ENCODE data around the gene TMPRSS13. TPM values are rescaled to one million over a fixed set of nuclear protein-coding genes. Genes with fewer than 3 reads are reported as not detected.

Gene TMPRSS13
- total and polyA plus RNA-seq, 9 of the 15 experiments (the other 6 are each of a cell fraction or from before 2014, with no cell fraction given), result 0.11 to 0.29 (median 0.15) TPM

DNA sequence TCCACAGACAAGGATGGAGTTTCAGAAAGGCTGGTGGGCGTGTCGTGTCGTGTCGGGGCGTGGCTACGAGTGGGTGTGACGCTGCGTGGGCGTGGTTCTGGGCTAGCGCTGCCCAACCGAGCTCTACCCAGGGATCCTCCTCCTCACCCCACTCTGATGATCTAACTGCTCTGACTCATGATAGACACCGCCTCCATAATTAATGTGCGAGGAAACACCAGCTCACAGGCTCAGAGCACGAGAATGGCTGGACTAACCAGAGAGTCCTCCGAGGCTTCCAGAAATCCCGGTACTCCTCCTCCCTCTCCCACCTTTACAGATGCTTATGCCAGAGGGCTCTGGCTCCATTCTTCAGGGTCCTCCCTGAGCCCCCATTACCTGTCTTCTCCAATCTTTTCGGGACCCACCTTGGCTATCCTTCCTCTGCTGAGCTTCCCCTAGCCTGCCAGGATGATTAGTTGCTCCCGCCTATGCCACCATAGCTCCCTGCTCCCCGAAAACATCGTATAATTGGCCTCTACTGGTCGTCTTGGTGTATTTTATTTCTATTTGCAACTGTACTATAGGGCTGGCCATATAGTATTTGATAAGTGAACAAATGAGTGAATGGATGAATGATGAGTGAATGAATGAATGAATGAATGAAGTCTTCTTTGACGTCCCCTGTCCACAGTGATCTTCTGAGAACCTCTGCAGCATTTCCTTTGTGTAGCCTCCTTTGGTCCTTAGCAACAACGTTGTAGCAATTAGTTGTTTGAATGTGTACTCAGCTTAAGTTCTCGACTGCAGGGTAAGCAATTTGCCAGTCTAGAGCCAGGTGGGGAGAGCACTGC lies 21.7 kb downstream of the TMPRSS13 start:
- in situ Hi-C loops (cut with MboI), result no loop called here
- peak; percentile 95 to 98 (median 97) for DNase-seq (ENCODE audit: extremely low read depth in 1 of 4, low spot score in 3 of 4)
- H3K27me3 ChIP-seq (ENCODE audit: control insufficient read depth in 2 of 2, insufficient read depth in 2 of 2, low read length in 2 of 2), result peaks cover 0 to under 1% of the 10 kb centered on the region in 2 experiments; a peak in 2 of 5 replicates
- peak overlapping the region; percentile 44 for H3K4me3 ChIP-seq
- ATAC-seq, result peak; percentile 94
- peaks cover 35 to 36% of the 10 kb centered on the region in 2 experiments; a peak in 4 of 5 replicates for H3K4me1 ChIP-seq (replicated peaks in 1 of 2; ENCODE audit: control insufficient read depth in 2 of 2, insufficient read depth in 2 of 2, low read length in 2 of 2)
- peak overlapping the region; percentile 78 for H2AFZ ChIP-seq (ENCODE audit: low read depth, low read length)
- 3% methylated on average over 24 of the region's 24 CpGs for WGBS (ENCODE audit: insufficient coverage, low coverage, missing lambda C conversion rate)
- H3K79me2 ChIP-seq (ENCODE audit: control insufficient read depth, insufficient read depth, low read length), result peaks cover 8% of the 10 kb centered on the region; the same call in 2 of the 3 replicates
- BruUV-seq (replicated peaks), result TSS peak; percentile 90
- H3K4me2 ChIP-seq (ENCODE audit: insufficient read depth, low read length), result peak overlapping the region; percentile 91
- H4K20me1 ChIP-seq (replicated peaks; ENCODE audit: control insufficient read depth, insufficient read depth, low read length), result no peaks in the 10 kb centered on the region; the same call in 1 of the 2 replicates
- peak overlapping the region; percentile 84 for H3K27ac ChIP-seq (ENCODE audit: extremely low read depth, low read depth, low read length)
- H3K9me3 ChIP-seq (replicated peaks; ENCODE audit: control insufficient read depth, insufficient read depth, low read depth, low read length), result no peaks in the 10 kb centered on the region
- H3K9me1 ChIP-seq (ENCODE audit: control insufficient read depth, insufficient read depth, low read length), result no peaks in the 10 kb centered on the region
- H3K36me3 ChIP-seq (ENCODE audit: control insufficient read depth, insufficient read depth, low read length), result no peaks in the 10 kb centered on the region
- ChIA-PET POLR2A (interaction anchor here (0.6 to 1.6 kb wide), 12 partner anchors 10 to 1152 kb away, joined by 3 to 10 read pairs (median 4); no protein-coding TSS in a partner anchor), CTCF (ENCODE audit: low intra/inter-chr PET ratio) (interaction anchor here (0.7 to 0.8 kb wide), 2 partner anchors 43 to 62 kb away, joined by 3 read pairs; no protein-coding TSS in a partner anchor)
- FAIRE-seq, result peak; percentile 99
- peak overlapping the region; percentile 81 to 87; a peak in 3 of 4 replicates for H3K9ac ChIP-seq (ENCODE audit: insufficient read depth in 1 of 2, low read depth in 2 of 2, low read length in 2 of 2)
- intact Hi-C loops (cut with micrococcal nuclease), result loop anchor here (5.0 kb wide), 2 partner anchors 90 to 145 kb away; no protein-coding TSS in a partner anchor
- no peak for TF ChIP-seq IFI16 (CRISPR knock-in tag; IDR thresholded peaks at IDR 0.05)
- TF ChIP-seq, protein P1, sequence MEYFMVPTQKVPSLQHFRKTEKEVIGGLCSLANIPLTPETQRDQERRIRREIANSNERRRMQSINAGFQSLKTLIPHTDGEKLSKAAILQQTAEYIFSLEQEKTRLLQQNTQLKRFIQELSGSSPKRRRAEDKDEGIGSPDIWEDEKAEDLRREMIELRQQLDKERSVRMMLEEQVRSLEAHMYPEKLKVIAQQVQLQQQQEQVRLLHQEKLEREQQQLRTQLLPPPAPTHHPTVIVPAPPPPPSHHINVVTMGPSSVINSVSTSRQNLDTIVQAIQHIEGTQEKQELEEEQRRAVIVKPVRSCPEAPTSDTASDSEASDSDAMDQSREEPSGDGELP (CRISPR knock-in tag; IDR thresholded peaks at IDR 0.05; ENCODE audit: borderline replicate concordance), result peak; percentile 36; the same call in 1 of the 2 replicates
- TF ChIP-seq, protein P2, sequence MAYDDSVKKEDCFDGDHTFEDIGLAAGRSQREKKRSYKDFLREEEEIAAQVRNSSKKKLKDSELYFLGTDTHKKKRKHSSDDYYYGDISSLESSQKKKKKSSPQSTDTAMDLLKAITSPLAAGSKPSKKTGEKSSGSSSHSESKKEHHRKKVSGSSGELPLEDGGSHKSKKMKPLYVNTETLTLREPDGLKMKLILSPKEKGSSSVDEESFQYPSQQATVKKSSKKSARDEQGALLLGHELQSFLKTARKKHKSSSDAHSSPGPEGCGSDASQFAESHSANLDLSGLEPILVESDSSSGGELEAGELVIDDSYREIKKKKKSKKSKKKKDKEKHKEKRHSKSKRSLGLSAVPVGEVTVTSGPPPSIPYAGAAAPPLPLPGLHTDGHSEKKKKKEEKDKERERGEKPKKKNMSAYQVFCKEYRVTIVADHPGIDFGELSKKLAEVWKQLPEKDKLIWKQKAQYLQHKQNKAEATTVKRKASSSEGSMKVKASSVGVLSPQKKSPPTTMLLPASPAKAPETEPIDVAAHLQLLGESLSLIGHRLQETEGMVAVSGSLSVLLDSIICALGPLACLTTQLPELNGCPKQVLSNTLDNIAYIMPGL (CRISPR knock-in tag; IDR thresholded peaks at IDR 0.05), result no peak
- peak; percentile 93 for TF ChIP-seq JUN (IDR thresholded peaks at IDR 0.05; ENCODE audit: borderline replicate concordance, low read depth, low read length)
- no peak for TF ChIP-seq JUN (CRISPR knock-in tag; IDR thresholded peaks at IDR 0.05; ENCODE audit: borderline replicate concordance)
- TF ChIP-seq TCF7 (IDR thresholded peaks at IDR 0.05; ENCODE audit: borderline replicate concordance), result no peak
- no peak for TF ChIP-seq TCF7L2 (IDR thresholded peaks at IDR 0.05; ENCODE audit: low read depth, low read length)
- TF ChIP-seq, protein P3, sequence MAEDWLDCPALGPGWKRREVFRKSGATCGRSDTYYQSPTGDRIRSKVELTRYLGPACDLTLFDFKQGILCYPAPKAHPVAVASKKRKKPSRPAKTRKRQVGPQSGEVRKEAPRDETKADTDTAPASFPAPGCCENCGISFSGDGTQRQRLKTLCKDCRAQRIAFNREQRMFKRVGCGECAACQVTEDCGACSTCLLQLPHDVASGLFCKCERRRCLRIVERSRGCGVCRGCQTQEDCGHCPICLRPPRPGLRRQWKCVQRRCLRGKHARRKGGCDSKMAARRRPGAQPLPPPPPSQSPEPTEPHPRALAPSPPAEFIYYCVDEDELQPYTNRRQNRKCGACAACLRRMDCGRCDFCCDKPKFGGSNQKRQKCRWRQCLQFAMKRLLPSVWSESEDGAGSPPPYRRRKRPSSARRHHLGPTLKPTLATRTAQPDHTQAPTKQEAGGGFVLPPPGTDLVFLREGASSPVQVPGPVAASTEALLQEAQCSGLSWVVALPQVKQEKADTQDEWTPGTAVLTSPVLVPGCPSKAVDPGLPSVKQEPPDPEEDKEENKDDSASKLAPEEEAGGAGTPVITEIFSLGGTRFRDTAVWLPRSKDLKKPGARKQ (CRISPR knock-in tag; IDR thresholded peaks at IDR 0.05), result no peak
- TF ChIP-seq, protein P4, sequence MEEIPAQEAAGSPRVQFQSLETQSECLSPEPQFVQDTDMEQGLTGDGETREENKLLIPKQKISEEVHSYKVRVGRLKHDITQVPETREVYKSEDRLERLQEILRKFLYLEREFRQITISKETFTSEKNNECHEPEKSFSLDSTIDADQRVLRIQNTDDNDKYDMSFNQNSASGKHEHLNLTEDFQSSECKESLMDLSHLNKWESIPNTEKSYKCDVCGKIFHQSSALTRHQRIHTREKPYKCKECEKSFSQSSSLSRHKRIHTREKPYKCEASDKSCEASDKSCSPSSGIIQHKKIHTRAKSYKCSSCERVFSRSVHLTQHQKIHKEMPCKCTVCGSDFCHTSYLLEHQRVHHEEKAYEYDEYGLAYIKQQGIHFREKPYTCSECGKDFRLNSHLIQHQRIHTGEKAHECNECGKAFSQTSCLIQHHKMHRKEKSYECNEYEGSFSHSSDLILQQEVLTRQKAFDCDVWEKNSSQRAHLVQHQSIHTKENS (CRISPR knock-in tag; IDR thresholded peaks at IDR 0.05), result no peak
- no peak for TF ChIP-seq ZC3H11A (IDR thresholded peaks at IDR 0.05; ENCODE audit: low read depth, low read length)
- TF ChIP-seq ARID1B (IDR thresholded peaks at IDR 0.05), result peak; percentile 58
- no peak for TF ChIP-seq MAFK (IDR thresholded peaks at IDR 0.05; ENCODE audit: low read length)
- TF ChIP-seq XRCC4 (IDR thresholded peaks at IDR 0.05; ENCODE audit: extremely low read depth, insufficient read depth, insufficient read length), result no peak

Data from K562 (cell line).